ENCODE results near the gene TEKT5. TPM values are rescaled to one million over a fixed set of nuclear protein-coding genes. Genes with fewer than 3 reads are reported as not detected.
A peak's percentile ranks its signal among the peaks of the same experiment; 100 is the strongest.

Gene TEKT5
- total and polyA plus RNA-seq, 9 of the 15 experiments (the other 6 are each of a cell fraction or from before 2014, with no cell fraction given): 0.10 to 0.19 TPM; not detected in 7

- TF ChIP-seq BRD9 (IDR thresholded peaks at IDR 0.05; ENCODE audit: low read depth, partially characterized antibody) (peak; percentile 23), NR2F6 (CRISPR knock-in tag; IDR thresholded peaks at IDR 0.05) (no peak), PHF20 (IDR thresholded peaks at IDR 0.05; ENCODE audit: partially characterized antibody) (no peak), SRSF7 (optimal IDR thresholded peaks at IDR 0.05; ENCODE audit: low read depth, low read length) (no peak), ZNF695 (CRISPR knock-in tag; IDR thresholded peaks at IDR 0.05) (no peak), PML (IDR thresholded peaks at IDR 0.05; ENCODE audit: low read length) (no peak), ETV1 (tag; conservative IDR thresholded peaks at IDR 0.05; ENCODE audit: low read depth) (0 out of 2 replicates have a peak, but pooled peaks have one; percentile 44), NFIX (CRISPR knock-in tag; IDR thresholded peaks at IDR 0.05; ENCODE audit: low read depth) (no peak), E2F3 (CRISPR knock-in tag; IDR thresholded peaks at IDR 0.05) (no peak), CSDE1 (IDR thresholded peaks at IDR 0.05) (no peak), ZNF592 (IDR thresholded peaks at IDR 0.05) (no peak), LEF1 (IDR thresholded peaks at IDR 0.05) (no peak), SMC3 (conservative IDR thresholded peaks at IDR 0.05; ENCODE audit: insufficient read depth, low read depth, low read length) (peak; percentile 85), ZBTB1 (CRISPR knock-in tag; IDR thresholded peaks at IDR 0.05; ENCODE audit: borderline replicate concordance, low read depth) (no peak), HCFC1 (IDR thresholded peaks at IDR 0.05; ENCODE audit: low read depth, low read length) (no peak), ZBTB7A (IDR thresholded peaks at IDR 0.05; ENCODE audit: borderline replicate concordance, control insufficient read depth, low read depth, low read length) (no peak), GATA2 (CRISPR knock-in tag; IDR thresholded peaks at IDR 0.05) (no peak), RBM17 (IDR thresholded peaks at IDR 0.05; ENCODE audit: borderline replicate concordance, low read depth, low read length) (no peak)
- TF ChIP-seq, protein P1, sequence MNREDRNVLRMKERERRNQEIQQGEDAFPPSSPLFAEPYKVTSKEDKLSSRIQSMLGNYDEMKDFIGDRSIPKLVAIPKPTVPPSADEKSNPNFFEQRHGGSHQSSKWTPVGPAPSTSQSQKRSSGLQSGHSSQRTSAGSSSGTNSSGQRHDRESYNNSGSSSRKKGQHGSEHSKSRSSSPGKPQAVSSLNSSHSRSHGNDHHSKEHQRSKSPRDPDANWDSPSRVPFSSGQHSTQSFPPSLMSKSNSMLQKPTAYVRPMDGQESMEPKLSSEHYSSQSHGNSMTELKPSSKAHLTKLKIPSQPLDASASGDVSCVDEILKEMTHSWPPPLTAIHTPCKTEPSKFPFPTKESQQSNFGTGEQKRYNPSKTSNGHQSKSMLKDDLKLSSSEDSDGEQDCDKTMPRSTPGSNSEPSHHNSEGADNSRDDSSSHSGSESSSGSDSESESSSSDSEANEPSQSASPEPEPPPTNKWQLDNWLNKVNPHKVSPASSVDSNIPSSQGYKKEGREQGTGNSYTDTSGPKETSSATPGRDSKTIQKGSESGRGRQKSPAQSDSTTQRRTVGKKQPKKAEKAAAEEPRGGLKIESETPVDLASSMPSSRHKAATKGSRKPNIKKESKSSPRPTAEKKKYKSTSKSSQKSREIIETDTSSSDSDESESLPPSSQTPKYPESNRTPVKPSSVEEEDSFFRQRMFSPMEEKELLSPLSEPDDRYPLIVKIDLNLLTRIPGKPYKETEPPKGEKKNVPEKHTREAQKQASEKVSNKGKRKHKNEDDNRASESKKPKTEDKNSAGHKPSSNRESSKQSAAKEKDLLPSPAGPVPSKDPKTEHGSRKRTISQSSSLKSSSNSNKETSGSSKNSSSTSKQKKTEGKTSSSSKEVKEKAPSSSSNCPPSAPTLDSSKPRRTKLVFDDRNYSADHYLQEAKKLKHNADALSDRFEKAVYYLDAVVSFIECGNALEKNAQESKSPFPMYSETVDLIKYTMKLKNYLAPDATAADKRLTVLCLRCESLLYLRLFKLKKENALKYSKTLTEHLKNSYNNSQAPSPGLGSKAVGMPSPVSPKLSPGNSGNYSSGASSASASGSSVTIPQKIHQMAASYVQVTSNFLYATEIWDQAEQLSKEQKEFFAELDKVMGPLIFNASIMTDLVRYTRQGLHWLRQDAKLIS (CRISPR knock-in tag; IDR thresholded peaks at IDR 0.05): no peak
- TF ChIP-seq, protein P2, sequence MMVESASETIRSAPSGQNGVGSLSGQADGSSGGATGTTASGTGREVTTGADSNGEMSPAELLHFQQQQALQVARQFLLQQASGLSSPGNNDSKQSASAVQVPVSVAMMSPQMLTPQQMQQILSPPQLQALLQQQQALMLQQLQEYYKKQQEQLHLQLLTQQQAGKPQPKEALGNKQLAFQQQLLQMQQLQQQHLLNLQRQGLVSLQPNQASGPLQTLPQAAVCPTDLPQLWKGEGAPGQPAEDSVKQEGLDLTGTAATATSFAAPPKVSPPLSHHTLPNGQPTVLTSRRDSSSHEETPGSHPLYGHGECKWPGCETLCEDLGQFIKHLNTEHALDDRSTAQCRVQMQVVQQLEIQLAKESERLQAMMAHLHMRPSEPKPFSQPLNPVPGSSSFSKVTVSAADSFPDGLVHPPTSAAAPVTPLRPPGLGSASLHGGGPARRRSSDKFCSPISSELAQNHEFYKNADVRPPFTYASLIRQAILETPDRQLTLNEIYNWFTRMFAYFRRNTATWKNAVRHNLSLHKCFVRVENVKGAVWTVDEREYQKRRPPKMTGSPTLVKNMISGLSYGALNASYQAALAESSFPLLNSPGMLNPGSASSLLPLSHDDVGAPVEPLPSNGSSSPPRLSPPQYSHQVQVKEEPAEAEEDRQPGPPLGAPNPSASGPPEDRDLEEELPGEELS (CRISPR knock-in tag; IDR thresholded peaks at IDR 0.05; ENCODE audit: borderline replicate concordance): no peak
Measured at GRCh38 chr16:10737068-10737625, 42.4 kb upstream of the TEKT5 start (continued).
